ENCODE data around the gene ZNRF2. TPM values are rescaled to one million over a fixed set of nuclear protein-coding genes. Genes with fewer than 3 reads are reported as not detected.
"Not testable (repeated sequence)": the region's sequence is repeated elsewhere in the genome, so short reads cannot be mapped to it uniquely, and the experiment has no call there.

ZNRF2 gene
- total and polyA plus RNA-seq, 10 of the 15 experiments (the other 5 are each of a cell fraction or from before 2014, with no cell fraction given) = 1.2 to 20.4 (median 9.5) TPM

- peak overlapping the region; percentile 95 for H3K4me2 ChIP-seq (ENCODE audit: control insufficient read depth, insufficient read depth)
- FAIRE-seq = no peak
- no peak overlapping the region for H3K27ac ChIP-seq (ENCODE audit: control insufficient read depth, insufficient read depth)
- H3K36me3 ChIP-seq (ENCODE audit: control insufficient read depth in 2 of 2, insufficient read depth in 2 of 2, low read length in 1 of 2) = no peaks in the 10 kb centered on the region
- H3K79me2 ChIP-seq (ENCODE audit: control insufficient read depth, insufficient read depth, low read length) = peaks cover 32% of the 10 kb centered on the region
- H4K20me1 ChIP-seq (ENCODE audit: control insufficient read depth, insufficient read depth) = no peaks in the 10 kb centered on the region
- TF ChIP-seq, protein P1, sequence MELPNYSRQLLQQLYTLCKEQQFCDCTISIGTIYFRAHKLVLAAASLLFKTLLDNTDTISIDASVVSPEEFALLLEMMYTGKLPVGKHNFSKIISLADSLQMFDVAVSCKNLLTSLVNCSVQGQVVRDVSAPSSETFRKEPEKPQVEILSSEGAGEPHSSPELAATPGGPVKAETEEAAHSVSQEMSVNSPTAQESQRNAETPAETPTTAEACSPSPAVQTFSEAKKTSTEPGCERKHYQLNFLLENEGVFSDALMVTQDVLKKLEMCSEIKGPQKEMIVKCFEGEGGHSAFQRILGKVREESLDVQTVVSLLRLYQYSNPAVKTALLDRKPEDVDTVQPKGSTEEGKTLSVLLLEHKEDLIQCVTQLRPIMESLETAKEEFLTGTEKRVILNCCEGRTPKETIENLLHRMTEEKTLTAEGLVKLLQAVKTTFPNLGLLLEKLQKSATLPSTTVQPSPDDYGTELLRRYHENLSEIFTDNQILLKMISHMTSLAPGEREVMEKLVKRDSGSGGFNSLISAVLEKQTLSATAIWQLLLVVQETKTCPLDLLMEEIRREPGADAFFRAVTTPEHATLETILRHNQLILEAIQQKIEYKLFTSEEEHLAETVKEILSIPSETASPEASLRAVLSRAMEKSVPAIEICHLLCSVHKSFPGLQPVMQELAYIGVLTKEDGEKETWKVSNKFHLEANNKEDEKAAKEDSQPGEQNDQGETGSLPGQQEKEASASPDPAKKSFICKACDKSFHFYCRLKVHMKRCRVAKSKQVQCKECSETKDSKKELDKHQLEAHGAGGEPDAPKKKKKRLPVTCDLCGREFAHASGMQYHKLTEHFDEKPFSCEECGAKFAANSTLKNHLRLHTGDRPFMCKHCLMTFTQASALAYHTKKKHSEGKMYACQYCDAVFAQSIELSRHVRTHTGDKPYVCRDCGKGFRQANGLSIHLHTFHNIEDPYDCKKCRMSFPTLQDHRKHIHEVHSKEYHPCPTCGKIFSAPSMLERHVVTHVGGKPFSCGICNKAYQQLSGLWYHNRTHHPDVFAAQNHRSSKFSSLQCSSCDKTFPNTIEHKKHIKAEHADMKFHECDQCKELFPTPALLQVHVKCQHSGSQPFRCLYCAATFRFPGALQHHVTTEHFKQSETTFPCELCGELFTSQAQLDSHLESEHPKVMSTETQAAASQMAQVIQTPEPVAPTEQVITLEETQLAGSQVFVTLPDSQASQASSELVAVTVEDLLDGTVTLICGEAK (IDR thresholded peaks at IDR 0.05; ENCODE audit: borderline replicate concordance) = peak; percentile 60; the same call in 1 of the 2 replicates
- TF ChIP-seq ZNF217 (IDR thresholded peaks at IDR 0.05) = no peak
- no peak for TF ChIP-seq NFIC (IDR thresholded peaks at IDR 0.05; ENCODE audit: low read depth, low read length)
- peak; percentile 98 for TF ChIP-seq MLLT1 (IDR thresholded peaks at IDR 0.05)
- TF ChIP-seq RAD21 (IDR thresholded peaks at IDR 0.05; ENCODE audit: insufficient read depth, low read depth, low read length) = no peak
- SMC1A ChIA-PET (ENCODE audit: uncharacterized antibody, unreplicated experiment) = interaction anchor here (0.6 to 2.8 kb wide), 10 partner anchors 20 to 210 kb away, joined by 3 to 10 read pairs (median 3); no protein-coding TSS in a partner anchor
- 66% methylated on average over 11 of the region's 11 CpGs for WGBS (ENCODE audit: insufficient coverage, insufficient replicate concordance, low lambda C conversion rate, missing lambda C conversion rate)
- in situ Hi-C loops (cut with MboI) (no loop called here), intact Hi-C loops (cut with micrococcal nuclease; ENCODE audit: unreplicated experiment) (loop anchor here (10.0 kb wide), 1 partner anchor 158 kb away; no protein-coding TSS in a partner anchor)
- H3K9me3 ChIP-seq (replicated peaks; ENCODE audit: control insufficient read depth, insufficient read depth, low read length) = no peaks in the 10 kb centered on the region
- BruUV-seq (replicated peaks) = TSS peak; percentile 56
- ATAC-seq = no peak
- peak overlapping the region; percentile 83 for H3K4me3 ChIP-seq
- no peak overlapping the region for H3K9ac ChIP-seq (ENCODE audit: control insufficient read depth, insufficient read depth, low read length)
- peaks cover 5% of the 10 kb centered on the region for H3K4me1 ChIP-seq (ENCODE audit: control insufficient read depth, insufficient read depth, low read length)
- CTCF ChIA-PET = interaction anchor here (0.6 to 1.7 kb wide), 6 partner anchors 11 to 69 kb away, joined by 3 to 5 read pairs (median 4); no protein-coding TSS in a partner anchor
- H2AFZ ChIP-seq (ENCODE audit: control insufficient read depth, low read depth, low read length) = no peak overlapping the region
- POLR2A ChIA-PET = interaction anchor here (0.6 to 3.1 kb wide), 4 partner anchors 25 to 111 kb away, joined by 3 to 23 read pairs (median 4); no protein-coding TSS in a partner anchor
- RAD21 ChIA-PET (ENCODE audit: unreplicated experiment) = interaction anchor here (2.0 to 5.3 kb wide), 2 partner anchors 8 to 62 kb away, joined by 7 to 28 read pairs; no protein-coding TSS in a partner anchor
- DNase-seq (ENCODE audit: low read depth, low spot score) = no peak
- H3K27me3 ChIP-seq (replicated peaks in 1 of 2; ENCODE audit: control insufficient read depth in 2 of 2, insufficient read depth in 2 of 2, low read length in 1 of 2) = no peaks in the 10 kb centered on the region
Observed at GRCh38 chr7:30286749-30287148, 2.4 kb downstream of the ZNRF2 start.

- FAIRE-seq; H3K9ac ChIP-seq (ENCODE audit: control insufficient read depth, insufficient read depth, low read length); in situ Hi-C loops (cut with MboI): not testable (repeated sequence)
Observed at GRCh38 chr7:30287625-30288024, 3.2 kb downstream of the ZNRF2 start.

More at GRCh38 chr7:30287625-30288024, 3.2 kb downstream of the ZNRF2 start:
- H3K27me3 ChIP-seq (replicated peaks in 1 of 2; ENCODE audit: control insufficient read depth in 2 of 2, insufficient read depth in 2 of 2, low read length in 1 of 2); H3K36me3 ChIP-seq (ENCODE audit: control insufficient read depth in 2 of 2, insufficient read depth in 2 of 2, low read length in 1 of 2); H3K27ac ChIP-seq (ENCODE audit: control insufficient read depth, insufficient read depth); H2AFZ ChIP-seq (ENCODE audit: control insufficient read depth, low read depth, low read length); H3K9me3 ChIP-seq (replicated peaks; ENCODE audit: control insufficient read depth, insufficient read depth, low read length); H4K20me1 ChIP-seq (ENCODE audit: control insufficient read depth, insufficient read depth); BruUV-seq (replicated peaks); DNase-seq (ENCODE audit: low read depth, low spot score); H3K4me1 ChIP-seq (ENCODE audit: control insufficient read depth, insufficient read depth, low read length); ATAC-seq: not testable (repeated sequence)
- intact Hi-C loops (cut with micrococcal nuclease; ENCODE audit: unreplicated experiment) = loop anchor here (10.0 kb wide), 1 partner anchor 157 kb away; no protein-coding TSS in a partner anchor
- ChIA-PET CTCF (interaction anchor here (1.0 to 1.7 kb wide), 2 partner anchors 12 to 63 kb away, joined by 4 to 5 read pairs; no protein-coding TSS in a partner anchor), RAD21 (ENCODE audit: unreplicated experiment) (interaction anchor here (1.5 to 2.0 kb wide), 4 partner anchors 9 to 64 kb away, joined by 3 to 7 read pairs (median 6); no protein-coding TSS in a partner anchor), SMC1A (ENCODE audit: uncharacterized antibody, unreplicated experiment) (interaction anchor here (0.8 to 2.8 kb wide), 8 partner anchors 11 to 125 kb away, joined by 3 to 10 read pairs (median 4); no protein-coding TSS in a partner anchor), POLR2A (interaction anchor here (1.0 kb wide), 1 partner anchor 35 kb away, joined by 3 read pairs; no protein-coding TSS in a partner anchor)
- WGBS (ENCODE audit: insufficient coverage, insufficient replicate concordance, low lambda C conversion rate, missing lambda C conversion rate) = 13% methylated on average over 3 of the region's 3 CpGs
- Histone ChIP-seq H3K4me3 (peak overlapping the region; percentile 65), H3K4me2 (ENCODE audit: control insufficient read depth, insufficient read depth) (peak overlapping the region; percentile 64; the same call in 1 of the 2 replicates), H3K79me2 (ENCODE audit: control insufficient read depth, insufficient read depth, low read length) (peaks cover 33% of the 10 kb centered on the region)

Data from GM12878 (cell line).